ENCODE measurements around the gene VWA3B.

Gene VWA3B

GRCh38 chr2:98084151-98084868 is 2.7 kb upstream of the VWA3B start:
- no peak for TF ChIP-seq TOX (CRISPR knock-in tag; IDR thresholded peaks at IDR 0.05; ENCODE audit: borderline replicate concordance)
- TF ChIP-seq, protein P1, sequence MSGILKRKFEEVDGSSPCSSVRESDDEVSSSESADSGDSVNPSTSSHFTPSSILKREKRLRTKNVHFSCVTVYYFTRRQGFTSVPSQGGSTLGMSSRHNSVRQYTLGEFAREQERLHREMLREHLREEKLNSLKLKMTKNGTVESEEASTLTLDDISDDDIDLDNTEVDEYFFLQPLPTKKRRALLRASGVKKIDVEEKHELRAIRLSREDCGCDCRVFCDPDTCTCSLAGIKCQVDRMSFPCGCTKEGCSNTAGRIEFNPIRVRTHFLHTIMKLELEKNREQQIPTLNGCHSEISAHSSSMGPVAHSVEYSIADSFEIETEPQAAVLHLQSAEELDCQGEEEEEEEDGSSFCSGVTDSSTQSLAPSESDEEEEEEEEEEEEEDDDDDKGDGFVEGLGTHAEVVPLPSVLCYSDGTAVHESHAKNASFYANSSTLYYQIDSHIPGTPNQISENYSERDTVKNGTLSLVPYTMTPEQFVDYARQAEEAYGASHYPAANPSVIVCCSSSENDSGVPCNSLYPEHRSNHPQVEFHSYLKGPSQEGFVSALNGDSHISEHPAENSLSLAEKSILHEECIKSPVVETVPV (CRISPR knock-in tag; IDR thresholded peaks at IDR 0.05) = no peak
- TF ChIP-seq ZNF70 (CRISPR knock-in tag; IDR thresholded peaks at IDR 0.05) = no peak
- TF ChIP-seq ZNF565 (CRISPR knock-in tag; conservative IDR thresholded peaks at IDR 0.05; ENCODE audit: low read depth) = no peak
- no peak for TF ChIP-seq ESRRG (CRISPR knock-in tag; IDR thresholded peaks at IDR 0.05)
- no peak for TF ChIP-seq ZFP3 (CRISPR knock-in tag; IDR thresholded peaks at IDR 0.05)
- TF ChIP-seq POU6F1 (CRISPR knock-in tag; IDR thresholded peaks at IDR 0.05; ENCODE audit: borderline replicate concordance, low read depth) = no peak
- TF ChIP-seq, protein P2, sequence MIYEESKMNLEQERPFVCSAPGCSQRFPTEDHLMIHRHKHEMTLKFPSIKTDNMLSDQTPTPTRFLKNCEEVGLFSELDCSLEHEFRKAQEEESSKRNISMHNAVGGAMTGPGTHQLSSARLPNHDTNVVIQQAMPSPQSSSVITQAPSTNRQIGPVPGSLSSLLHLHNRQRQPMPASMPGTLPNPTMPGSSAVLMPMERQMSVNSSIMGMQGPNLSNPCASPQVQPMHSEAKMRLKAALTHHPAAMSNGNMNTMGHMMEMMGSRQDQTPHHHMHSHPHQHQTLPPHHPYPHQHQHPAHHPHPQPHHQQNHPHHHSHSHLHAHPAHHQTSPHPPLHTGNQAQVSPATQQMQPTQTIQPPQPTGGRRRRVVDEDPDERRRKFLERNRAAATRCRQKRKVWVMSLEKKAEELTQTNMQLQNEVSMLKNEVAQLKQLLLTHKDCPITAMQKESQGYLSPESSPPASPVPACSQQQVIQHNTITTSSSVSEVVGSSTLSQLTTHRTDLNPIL (CRISPR knock-in tag; IDR thresholded peaks at IDR 0.05; ENCODE audit: low read depth) = no peak
- TF ChIP-seq CSDC2 (CRISPR knock-in tag; IDR thresholded peaks at IDR 0.05) = no peak
- no peak for TF ChIP-seq ARNTL (CRISPR knock-in tag; IDR thresholded peaks at IDR 0.05; ENCODE audit: borderline replicate concordance, low read depth)
- no peak for TF ChIP-seq OSR1 (CRISPR knock-in tag; IDR thresholded peaks at IDR 0.05)
- TF ChIP-seq ZC3H10 (CRISPR knock-in tag; IDR thresholded peaks at IDR 0.05) = no peak
- no peak for ATAC-seq

- no peak for TF ChIP-seq ZNF565 (CRISPR knock-in tag; conservative IDR thresholded peaks at IDR 0.05; ENCODE audit: low read depth)
- TF ChIP-seq ARNTL (CRISPR knock-in tag; IDR thresholded peaks at IDR 0.05; ENCODE audit: borderline replicate concordance, low read depth) = no peak
- no peak for TF ChIP-seq ZC3H10 (CRISPR knock-in tag; IDR thresholded peaks at IDR 0.05)
- no peak for TF ChIP-seq ZFP3 (CRISPR knock-in tag; IDR thresholded peaks at IDR 0.05)
- no peak for TF ChIP-seq TOX (CRISPR knock-in tag; IDR thresholded peaks at IDR 0.05; ENCODE audit: borderline replicate concordance)
- no peak for TF ChIP-seq OSR1 (CRISPR knock-in tag; IDR thresholded peaks at IDR 0.05)
- no peak for TF ChIP-seq GLIS3 (CRISPR knock-in tag; IDR thresholded peaks at IDR 0.05)
- no peak for TF ChIP-seq BACH2 (CRISPR knock-in tag; IDR thresholded peaks at IDR 0.05; ENCODE audit: borderline replicate concordance)
- TF ChIP-seq POU6F1 (CRISPR knock-in tag; IDR thresholded peaks at IDR 0.05; ENCODE audit: borderline replicate concordance, low read depth) = no peak
- TF ChIP-seq, protein P1 (CRISPR knock-in tag; IDR thresholded peaks at IDR 0.05) = no peak
- ATAC-seq = no peak
Measured at GRCh38 chr2:98084869-98085238, 2.1 kb upstream of the VWA3B start.

GRCh38 chr2:98085649-98086048 is 1.3 kb upstream of the VWA3B start:
- TF ChIP-seq ZNF70 (CRISPR knock-in tag; IDR thresholded peaks at IDR 0.05) = no peak
- TF ChIP-seq TCF4 (CRISPR knock-in tag; IDR thresholded peaks at IDR 0.05; ENCODE audit: borderline replicate concordance) = no peak
- TF ChIP-seq, protein P2 (CRISPR knock-in tag; IDR thresholded peaks at IDR 0.05; ENCODE audit: low read depth) = no peak
- no peak for TF ChIP-seq ZFP30 (CRISPR knock-in tag; IDR thresholded peaks at IDR 0.05)
- no peak for TF ChIP-seq ARNTL (CRISPR knock-in tag; IDR thresholded peaks at IDR 0.05; ENCODE audit: borderline replicate concordance, low read depth)
- no peak for TF ChIP-seq RARB (CRISPR knock-in tag; IDR thresholded peaks at IDR 0.05)
- TF ChIP-seq, protein P1 (CRISPR knock-in tag; IDR thresholded peaks at IDR 0.05) = no peak
- no peak for TF ChIP-seq SNAI2 (CRISPR knock-in tag; IDR thresholded peaks at IDR 0.05)
- TF ChIP-seq, protein P3, sequence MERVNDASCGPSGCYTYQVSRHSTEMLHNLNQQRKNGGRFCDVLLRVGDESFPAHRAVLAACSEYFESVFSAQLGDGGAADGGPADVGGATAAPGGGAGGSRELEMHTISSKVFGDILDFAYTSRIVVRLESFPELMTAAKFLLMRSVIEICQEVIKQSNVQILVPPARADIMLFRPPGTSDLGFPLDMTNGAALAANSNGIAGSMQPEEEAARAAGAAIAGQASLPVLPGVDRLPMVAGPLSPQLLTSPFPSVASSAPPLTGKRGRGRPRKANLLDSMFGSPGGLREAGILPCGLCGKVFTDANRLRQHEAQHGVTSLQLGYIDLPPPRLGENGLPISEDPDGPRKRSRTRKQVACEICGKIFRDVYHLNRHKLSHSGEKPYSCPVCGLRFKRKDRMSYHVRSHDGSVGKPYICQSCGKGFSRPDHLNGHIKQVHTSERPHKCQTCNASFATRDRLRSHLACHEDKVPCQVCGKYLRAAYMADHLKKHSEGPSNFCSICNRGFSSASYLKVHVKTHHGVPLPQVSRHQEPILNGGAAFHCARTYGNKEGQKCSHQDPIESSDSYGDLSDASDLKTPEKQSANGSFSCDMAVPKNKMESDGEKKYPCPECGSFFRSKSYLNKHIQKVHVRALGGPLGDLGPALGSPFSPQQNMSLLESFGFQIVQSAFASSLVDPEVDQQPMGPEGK (CRISPR knock-in tag; IDR thresholded peaks at IDR 0.05; ENCODE audit: borderline replicate concordance) = no peak
- TF ChIP-seq PPARA (CRISPR knock-in tag; IDR thresholded peaks at IDR 0.05; ENCODE audit: borderline replicate concordance) = no peak
- ATAC-seq = no peak

Data from SK-N-SH treated with all-trans-retinoic acid at 6 μM for 48 hours (cell line).